ENCODE data around the gene BTBD6. TPM values are rescaled to one million over a fixed set of nuclear protein-coding genes. Genes with fewer than 3 reads are reported as not detected.
A peak's percentile ranks its signal among the peaks of the same experiment; 100 is the strongest.

BTBD6 gene
- total RNA-seq, 1 experiment from 2014 or later, result 7.8 TPM

DNA sequence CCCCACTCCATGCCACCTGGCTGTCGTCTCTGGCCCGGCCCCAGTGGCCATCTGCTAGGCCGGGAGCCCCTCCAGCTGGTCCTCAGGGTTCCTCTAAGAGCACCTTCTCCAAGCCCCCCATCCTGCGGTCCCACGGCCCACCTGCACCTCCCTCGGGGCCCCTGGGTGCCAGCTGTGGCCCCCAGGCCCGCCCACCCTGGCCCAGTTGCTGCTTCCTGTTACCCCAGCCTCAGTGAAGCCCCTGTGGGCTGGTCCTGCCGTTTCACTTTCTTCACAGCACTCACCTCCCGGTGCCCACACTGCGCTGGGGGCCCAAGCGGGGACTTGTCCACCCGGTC lies 39.6 kb upstream of the BTBD6 start:
- CTCF ChIA-PET, result interaction anchor here (1.0 to 1.2 kb wide), 2 partner anchors 9 to 143 kb away, joined by 3 read pairs; no protein-coding TSS in a partner anchor
- Mint-ChIP-seq H3K4me3 (no peak overlapping the region), H3K27ac (no peak overlapping the region; the same call in none of the 2 replicates), H3K36me3 (no peaks in the 10 kb centered on the region), H3K27me3 (ENCODE audit: low read depth) (no peaks in the 10 kb centered on the region), H3K9me3 (no peaks in the 10 kb centered on the region), H3K4me1 (no peaks in the 10 kb centered on the region)
- TF ChIP-seq, protein P1, sequence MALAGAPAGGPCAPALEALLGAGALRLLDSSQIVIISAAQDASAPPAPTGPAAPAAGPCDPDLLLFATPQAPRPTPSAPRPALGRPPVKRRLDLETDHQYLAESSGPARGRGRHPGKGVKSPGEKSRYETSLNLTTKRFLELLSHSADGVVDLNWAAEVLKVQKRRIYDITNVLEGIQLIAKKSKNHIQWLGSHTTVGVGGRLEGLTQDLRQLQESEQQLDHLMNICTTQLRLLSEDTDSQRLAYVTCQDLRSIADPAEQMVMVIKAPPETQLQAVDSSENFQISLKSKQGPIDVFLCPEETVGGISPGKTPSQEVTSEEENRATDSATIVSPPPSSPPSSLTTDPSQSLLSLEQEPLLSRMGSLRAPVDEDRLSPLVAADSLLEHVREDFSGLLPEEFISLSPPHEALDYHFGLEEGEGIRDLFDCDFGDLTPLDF (CRISPR knock-in tag; IDR thresholded peaks at IDR 0.05), result no peak
- no peak for TF ChIP-seq ETV6 (CRISPR knock-in tag; IDR thresholded peaks at IDR 0.05)
- TF ChIP-seq TP53 (CRISPR knock-in tag; IDR thresholded peaks at IDR 0.05), result no peak
- no peak for TF ChIP-seq ZNF396 (CRISPR knock-in tag; IDR thresholded peaks at IDR 0.05; ENCODE audit: borderline replicate concordance)
- TF ChIP-seq JUN (CRISPR knock-in tag; IDR thresholded peaks at IDR 0.05), result no peak
- TF ChIP-seq, protein P2, sequence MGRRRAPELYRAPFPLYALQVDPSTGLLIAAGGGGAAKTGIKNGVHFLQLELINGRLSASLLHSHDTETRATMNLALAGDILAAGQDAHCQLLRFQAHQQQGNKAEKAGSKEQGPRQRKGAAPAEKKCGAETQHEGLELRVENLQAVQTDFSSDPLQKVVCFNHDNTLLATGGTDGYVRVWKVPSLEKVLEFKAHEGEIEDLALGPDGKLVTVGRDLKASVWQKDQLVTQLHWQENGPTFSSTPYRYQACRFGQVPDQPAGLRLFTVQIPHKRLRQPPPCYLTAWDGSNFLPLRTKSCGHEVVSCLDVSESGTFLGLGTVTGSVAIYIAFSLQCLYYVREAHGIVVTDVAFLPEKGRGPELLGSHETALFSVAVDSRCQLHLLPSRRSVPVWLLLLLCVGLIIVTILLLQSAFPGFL (CRISPR knock-in tag; IDR thresholded peaks at IDR 0.05; ENCODE audit: borderline replicate concordance), result no peak
- no peak for TF ChIP-seq JAZF1 (CRISPR knock-in tag; IDR thresholded peaks at IDR 0.05)
- TF ChIP-seq NR1H2 (CRISPR knock-in tag; IDR thresholded peaks at IDR 0.05), result no peak
- TF ChIP-seq TCF7 (CRISPR knock-in tag; IDR thresholded peaks at IDR 0.05; ENCODE audit: low read depth), result no peak
- TF ChIP-seq NFE2L1 (CRISPR knock-in tag; IDR thresholded peaks at IDR 0.05), result no peak
- no peak for TF ChIP-seq ZNF219 (CRISPR knock-in tag; IDR thresholded peaks at IDR 0.05; ENCODE audit: borderline replicate concordance)
- TF ChIP-seq ATF1 (CRISPR knock-in tag; IDR thresholded peaks at IDR 0.05), result no peak
- TF ChIP-seq, protein P3, sequence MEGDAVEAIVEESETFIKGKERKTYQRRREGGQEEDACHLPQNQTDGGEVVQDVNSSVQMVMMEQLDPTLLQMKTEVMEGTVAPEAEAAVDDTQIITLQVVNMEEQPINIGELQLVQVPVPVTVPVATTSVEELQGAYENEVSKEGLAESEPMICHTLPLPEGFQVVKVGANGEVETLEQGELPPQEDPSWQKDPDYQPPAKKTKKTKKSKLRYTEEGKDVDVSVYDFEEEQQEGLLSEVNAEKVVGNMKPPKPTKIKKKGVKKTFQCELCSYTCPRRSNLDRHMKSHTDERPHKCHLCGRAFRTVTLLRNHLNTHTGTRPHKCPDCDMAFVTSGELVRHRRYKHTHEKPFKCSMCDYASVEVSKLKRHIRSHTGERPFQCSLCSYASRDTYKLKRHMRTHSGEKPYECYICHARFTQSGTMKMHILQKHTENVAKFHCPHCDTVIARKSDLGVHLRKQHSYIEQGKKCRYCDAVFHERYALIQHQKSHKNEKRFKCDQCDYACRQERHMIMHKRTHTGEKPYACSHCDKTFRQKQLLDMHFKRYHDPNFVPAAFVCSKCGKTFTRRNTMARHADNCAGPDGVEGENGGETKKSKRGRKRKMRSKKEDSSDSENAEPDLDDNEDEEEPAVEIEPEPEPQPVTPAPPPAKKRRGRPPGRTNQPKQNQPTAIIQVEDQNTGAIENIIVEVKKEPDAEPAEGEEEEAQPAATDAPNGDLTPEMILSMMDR (IDR thresholded peaks at IDR 0.05), result no peak
- DNase-seq (ENCODE audit: low spot score) (no peak), ATAC-seq (no peak)
- POLR2A ChIA-PET, result no interaction called here

DNA sequence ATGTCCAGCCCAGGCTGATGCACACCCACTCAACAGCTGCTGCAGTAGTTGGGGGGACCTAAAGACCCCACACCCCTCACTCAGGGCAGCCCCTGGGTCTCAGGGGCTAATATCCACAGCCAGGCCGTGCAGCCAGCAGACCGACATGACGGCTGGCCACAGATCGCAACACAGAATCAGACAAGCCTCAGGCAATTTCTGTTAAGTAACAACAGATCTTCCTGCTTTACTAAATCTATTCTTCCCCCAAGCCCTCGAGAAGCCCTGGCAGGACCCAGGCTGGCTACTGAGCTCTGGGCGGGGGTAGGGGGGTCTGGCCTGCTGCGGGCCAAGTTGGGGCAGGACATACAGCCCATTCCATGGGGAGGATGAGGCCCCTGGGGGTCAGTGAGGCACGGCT lies 39.2 kb upstream of the BTBD6 start:
- H3K27me3 Mint-ChIP-seq (ENCODE audit: low read depth), result no peaks in the 10 kb centered on the region
- ATAC-seq (no peak), DNase-seq (ENCODE audit: low spot score) (no peak)
- peak overlapping the region; percentile 78; the same call in 1 of the 2 replicates for H3K27ac Mint-ChIP-seq
- ChIA-PET CTCF (interaction anchor here (1.0 to 1.2 kb wide), 2 partner anchors 9 to 143 kb away, joined by 3 read pairs; no protein-coding TSS in a partner anchor), POLR2A (no interaction called here)
- H3K4me1 Mint-ChIP-seq, result no peaks in the 10 kb centered on the region
- no peak overlapping the region for H3K4me3 Mint-ChIP-seq
- no peaks in the 10 kb centered on the region for H3K9me3 Mint-ChIP-seq
- H3K36me3 Mint-ChIP-seq, result no peaks in the 10 kb centered on the region
- TF ChIP-seq TP53 (CRISPR knock-in tag; IDR thresholded peaks at IDR 0.05) (no peak), SMAD3 (CRISPR knock-in tag; IDR thresholded peaks at IDR 0.05; ENCODE audit: borderline replicate concordance) (no peak), ZNF138 (CRISPR knock-in tag; conservative IDR thresholded peaks at IDR 0.05) (no peak), SMAD4 (CRISPR knock-in tag; IDR thresholded peaks at IDR 0.05) (no peak)
- TF ChIP-seq, protein P4, sequence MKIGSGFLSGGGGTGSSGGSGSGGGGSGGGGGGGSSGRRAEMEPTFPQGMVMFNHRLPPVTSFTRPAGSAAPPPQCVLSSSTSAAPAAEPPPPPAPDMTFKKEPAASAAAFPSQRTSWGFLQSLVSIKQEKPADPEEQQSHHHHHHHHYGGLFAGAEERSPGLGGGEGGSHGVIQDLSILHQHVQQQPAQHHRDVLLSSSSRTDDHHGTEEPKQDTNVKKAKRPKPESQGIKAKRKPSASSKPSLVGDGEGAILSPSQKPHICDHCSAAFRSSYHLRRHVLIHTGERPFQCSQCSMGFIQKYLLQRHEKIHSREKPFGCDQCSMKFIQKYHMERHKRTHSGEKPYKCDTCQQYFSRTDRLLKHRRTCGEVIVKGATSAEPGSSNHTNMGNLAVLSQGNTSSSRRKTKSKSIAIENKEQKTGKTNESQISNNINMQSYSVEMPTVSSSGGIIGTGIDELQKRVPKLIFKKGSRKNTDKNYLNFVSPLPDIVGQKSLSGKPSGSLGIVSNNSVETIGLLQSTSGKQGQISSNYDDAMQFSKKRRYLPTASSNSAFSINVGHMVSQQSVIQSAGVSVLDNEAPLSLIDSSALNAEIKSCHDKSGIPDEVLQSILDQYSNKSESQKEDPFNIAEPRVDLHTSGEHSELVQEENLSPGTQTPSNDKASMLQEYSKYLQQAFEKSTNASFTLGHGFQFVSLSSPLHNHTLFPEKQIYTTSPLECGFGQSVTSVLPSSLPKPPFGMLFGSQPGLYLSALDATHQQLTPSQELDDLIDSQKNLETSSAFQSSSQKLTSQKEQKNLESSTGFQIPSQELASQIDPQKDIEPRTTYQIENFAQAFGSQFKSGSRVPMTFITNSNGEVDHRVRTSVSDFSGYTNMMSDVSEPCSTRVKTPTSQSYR (CRISPR knock-in tag; IDR thresholded peaks at IDR 0.05), result no peak

DNA sequence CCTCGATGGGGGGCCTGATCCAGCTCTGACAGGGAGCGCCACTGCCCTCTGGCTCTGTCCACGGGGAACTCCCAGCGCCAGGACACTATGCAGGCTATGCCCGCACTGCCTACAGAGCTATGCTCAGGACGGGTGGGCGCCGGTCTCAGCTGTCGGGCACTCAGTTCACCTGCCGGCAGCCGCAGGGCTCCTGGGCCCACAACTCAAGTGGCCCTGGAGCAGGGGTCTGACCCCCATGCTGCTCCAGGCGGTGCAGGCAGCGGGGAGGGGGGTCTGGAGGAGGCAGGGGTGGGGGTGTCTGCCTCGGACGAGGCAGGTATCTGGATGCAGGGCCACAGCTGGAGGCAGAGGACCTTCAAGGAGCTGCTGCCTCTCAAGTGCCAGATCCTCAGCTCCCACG lies 38.7 kb upstream of the BTBD6 start:
- no peak overlapping the region for H3K4me3 Mint-ChIP-seq
- H3K27ac Mint-ChIP-seq, result no peak overlapping the region
- no peaks in the 10 kb centered on the region for H3K4me1 Mint-ChIP-seq
- no peaks in the 10 kb centered on the region for H3K9me3 Mint-ChIP-seq
- DNase-seq (ENCODE audit: low spot score), result no peak
- no peaks in the 10 kb centered on the region for H3K36me3 Mint-ChIP-seq
- ChIA-PET CTCF (interaction anchor here (1.0 to 1.2 kb wide), 2 partner anchors 9 to 142 kb away, joined by 3 read pairs; no protein-coding TSS in a partner anchor), POLR2A (no interaction called here)
- ATAC-seq, result no peak
- no peaks in the 10 kb centered on the region for H3K27me3 Mint-ChIP-seq (ENCODE audit: low read depth)
- TF ChIP-seq ZNF396 (CRISPR knock-in tag; IDR thresholded peaks at IDR 0.05; ENCODE audit: borderline replicate concordance) (no peak), SOX15 (CRISPR knock-in tag; IDR thresholded peaks at IDR 0.05) (no peak), ZNF317 (CRISPR knock-in tag; IDR thresholded peaks at IDR 0.05; ENCODE audit: borderline replicate concordance, low read depth) (no peak), SMAD3 (CRISPR knock-in tag; IDR thresholded peaks at IDR 0.05; ENCODE audit: borderline replicate concordance) (no peak), ETV6 (CRISPR knock-in tag; IDR thresholded peaks at IDR 0.05) (no peak), OVOL2 (CRISPR knock-in tag; IDR thresholded peaks at IDR 0.05; ENCODE audit: borderline replicate concordance) (no peak)
- TF ChIP-seq, protein P3 (IDR thresholded peaks at IDR 0.05), result no peak
- TF ChIP-seq, protein P5, sequence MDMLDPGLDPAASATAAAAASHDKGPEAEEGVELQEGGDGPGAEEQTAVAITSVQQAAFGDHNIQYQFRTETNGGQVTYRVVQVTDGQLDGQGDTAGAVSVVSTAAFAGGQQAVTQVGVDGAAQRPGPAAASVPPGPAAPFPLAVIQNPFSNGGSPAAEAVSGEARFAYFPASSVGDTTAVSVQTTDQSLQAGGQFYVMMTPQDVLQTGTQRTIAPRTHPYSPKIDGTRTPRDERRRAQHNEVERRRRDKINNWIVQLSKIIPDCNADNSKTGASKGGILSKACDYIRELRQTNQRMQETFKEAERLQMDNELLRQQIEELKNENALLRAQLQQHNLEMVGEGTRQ (CRISPR knock-in tag; IDR thresholded peaks at IDR 0.05), result no peak
